Caki2 (cell line): ENCODE results near the gene LTBR. TPM values are rescaled to one million over a fixed set of nuclear protein-coding genes. Genes with fewer than 3 reads are reported as not detected.

Experiments
- DNase-seq: peaks from one replicate; pipeline ENCODE4 v3.0.0-alpha.2; 2015; ENCODE audit warnings: low read depth
- in situ Hi-C: cut with HindIII; loops from 2 replicates; pipeline ENCODE4 v1.10.0; 2016; ENCODE audit warnings: low sequenced_read_pairs, low pct_unique_long_range_greater_than_20kb, mixed read lengths
- total RNA-seq: library from RNA; depleted of rRNA; stranded (reverse); fragments of >200 nt; shearing (Covaris generic); gene quantifications from 2 replicates; pipeline ENCODE4 v1.2.3, GENCODE V29; 2014; ENCODE audit warnings: low replicate concordance

LTBR gene
- total RNA-seq, 1 experiment from 2014 or later, result 136 TPM

DNA sequence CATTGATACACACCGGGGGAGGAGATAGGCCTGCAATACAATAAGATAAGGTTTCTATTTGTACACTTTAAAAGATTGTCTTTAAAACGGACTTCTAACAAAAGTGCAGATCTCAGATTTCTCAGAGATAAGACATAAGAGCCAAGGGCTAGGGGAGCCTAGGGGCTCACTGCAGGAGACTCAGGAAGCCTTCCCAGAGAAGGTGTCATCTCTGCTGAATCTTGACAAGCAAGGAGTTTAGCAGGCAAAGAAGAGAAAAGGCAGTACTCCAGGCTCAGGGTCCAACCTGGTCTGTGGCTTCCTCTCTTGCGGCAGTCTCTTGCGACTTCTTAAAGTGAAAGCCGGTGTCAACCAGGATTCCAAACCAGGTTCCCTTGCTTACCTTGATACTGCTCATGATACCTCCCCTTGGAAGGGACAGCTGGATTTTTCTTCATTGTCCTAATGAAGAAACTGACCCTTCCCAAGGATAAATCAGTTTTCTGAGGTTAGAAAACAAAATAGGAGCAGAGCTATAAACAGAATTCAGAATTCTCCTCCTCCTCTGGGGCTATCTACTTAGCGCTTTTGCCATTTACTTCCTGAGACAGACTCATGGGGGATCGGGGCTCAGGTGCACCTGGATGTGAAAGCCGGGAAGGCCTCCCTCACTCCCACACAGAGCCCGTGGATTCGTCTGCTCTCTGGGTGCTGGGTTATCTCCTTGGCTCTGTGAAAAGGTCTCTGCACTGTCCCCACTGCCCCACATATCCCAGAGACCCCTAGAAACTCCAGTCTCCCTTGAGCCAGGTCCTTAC, 6.9 kb upstream of the LTBR start:
- in situ Hi-C loops, result no loop called here
- DNase-seq, result no peak

DNA sequence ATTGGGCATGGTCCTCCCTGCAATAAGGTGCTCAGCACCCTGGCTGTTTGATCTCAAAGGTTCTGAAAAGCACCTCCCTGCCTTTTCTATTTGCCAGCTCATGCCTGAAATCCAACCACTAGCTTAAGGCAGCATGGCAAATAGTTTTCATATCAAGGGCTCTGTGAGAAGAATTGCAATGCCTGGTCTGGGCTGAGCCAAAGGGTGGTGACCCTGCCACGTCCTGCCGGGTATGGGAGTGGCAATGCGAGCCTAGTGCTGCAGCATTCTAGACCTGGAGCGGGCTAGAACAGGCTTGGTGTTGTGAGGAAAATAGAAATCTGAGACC, 6.3 kb upstream of the LTBR start:
- in situ Hi-C loops, result no loop called here
- DNase-seq, result peak; percentile 35

DNA sequence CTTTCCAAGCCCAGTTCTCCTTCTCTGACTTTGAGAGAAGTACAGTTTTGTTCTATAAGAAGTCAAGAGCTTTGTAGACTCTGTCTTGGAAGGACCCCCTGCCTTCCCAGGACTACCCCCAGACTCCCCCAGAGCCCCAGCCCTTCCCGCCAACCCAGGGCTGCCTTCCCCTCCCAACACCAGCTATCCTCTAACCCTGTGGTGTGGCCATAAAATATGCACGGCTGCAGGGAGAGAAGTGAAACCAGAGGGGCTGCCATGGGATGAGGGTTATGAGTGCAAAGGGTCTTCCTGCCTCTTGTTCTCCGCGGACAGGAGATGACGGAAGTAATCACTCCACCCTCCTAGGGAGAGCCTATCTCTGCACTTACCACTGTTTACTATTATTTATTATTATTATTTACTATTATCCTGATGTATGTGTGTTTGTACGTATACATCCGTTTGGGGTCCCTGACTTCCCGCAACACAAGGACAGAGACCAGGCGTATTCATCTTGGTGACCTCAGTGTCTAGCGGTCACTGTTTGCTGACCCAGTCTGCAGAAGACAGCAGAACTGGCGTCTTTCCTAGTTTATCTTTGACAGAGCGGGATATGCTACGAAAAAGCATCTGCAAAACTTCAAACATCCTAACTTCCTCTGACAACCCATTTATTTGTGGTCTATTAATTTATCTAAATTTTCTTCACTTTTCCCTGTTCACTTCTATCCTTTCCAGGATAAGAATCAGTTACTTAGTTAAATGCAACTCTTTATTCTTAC, 5.1 kb upstream of the LTBR start:
- in situ Hi-C loops, result no loop called here
- no peak for DNase-seq

DNA sequence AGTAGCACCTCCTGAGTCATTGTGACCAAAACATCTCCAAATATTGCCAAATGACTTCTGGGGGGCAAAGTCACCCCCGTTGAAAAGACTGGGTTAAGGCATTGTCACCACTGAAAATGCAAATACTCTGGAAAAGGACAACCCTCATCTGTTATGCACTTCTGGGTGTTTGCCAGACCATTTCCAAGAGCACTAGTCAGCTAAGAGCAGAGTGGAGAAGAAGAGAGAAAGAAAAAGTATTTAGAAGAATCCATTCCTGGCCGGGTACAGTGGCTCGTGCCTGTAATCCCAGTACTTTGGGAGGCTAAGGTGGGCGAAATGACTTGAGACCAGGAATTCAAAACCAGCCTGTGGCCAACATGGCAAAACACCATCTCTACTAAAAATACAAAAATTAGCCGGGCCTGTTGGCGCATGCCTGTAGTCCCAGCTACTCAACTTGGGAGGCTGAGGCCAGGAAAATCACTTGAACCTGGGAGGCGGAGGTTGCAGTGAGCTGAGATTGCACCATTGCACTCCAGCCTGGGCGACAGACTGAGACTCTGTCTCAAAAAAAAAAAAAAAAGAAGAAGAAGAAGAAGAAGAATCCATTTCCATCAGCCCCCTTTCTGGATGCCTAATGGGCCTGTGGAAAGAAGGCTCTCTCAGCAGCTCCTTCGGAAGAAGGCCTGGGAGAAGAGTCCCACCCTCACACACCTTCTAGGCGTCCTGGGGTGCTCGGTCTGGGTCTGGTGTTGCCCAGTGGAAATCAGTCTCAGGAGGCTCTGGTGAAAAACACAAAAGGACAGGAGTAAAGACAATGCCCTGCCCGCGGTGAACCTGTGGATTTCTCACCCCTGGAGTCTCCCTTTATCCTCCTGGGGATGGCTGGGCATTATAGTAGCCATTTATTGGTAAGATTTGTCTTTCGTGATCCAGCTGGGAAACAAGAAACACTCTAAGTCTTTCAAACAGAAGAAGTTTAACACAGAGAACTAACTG, 3.5 kb upstream of the LTBR start:
- no peak for DNase-seq
- in situ Hi-C loops, result no loop called here

DNA sequence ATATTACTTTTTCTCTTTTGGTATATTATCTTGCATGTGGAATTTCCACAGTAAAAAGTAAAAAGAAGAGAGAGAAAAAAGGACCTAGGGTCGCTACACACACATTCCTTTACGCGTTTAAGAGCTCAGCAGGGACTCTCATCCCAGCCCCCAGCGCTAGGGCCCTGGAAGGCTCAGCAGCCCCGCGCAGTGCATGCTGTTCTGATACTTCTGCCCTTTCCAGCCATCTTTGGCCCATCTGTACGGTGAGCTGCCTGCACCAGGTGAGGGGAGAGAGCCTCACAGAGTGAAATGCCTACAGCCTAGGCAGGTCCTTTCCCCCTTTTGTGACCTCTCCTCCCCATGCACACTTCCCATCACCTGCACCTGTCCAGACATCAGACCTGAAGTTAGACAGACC, 1.6 kb upstream of the LTBR start:
- in situ Hi-C loops, result no loop called here

DNA sequence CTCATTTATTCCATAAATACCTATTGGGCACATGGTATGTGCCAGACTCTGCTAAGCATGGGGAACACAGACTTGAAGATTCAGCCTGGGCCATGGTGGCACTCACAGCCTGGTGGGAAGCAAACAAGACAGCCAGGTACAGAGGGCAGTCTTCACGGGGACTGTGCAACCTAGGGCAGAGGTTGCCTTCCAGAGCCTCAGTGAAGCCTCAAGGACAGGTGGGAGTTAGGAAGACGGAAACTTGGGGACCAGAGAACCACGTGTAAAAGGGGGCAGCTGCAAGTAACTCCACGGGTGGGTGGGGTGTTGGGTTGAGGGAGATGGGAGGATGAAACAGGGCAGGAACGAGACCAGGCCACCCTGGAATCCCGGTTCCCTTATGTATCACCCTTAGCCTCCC, 980 bp upstream of the LTBR start:
- in situ Hi-C loops, result no loop called here
- DNase-seq, result no peak

More for the DNA sequence above, 1.6 kb upstream of the LTBR start:
- DNase-seq, result no peak

DNA sequence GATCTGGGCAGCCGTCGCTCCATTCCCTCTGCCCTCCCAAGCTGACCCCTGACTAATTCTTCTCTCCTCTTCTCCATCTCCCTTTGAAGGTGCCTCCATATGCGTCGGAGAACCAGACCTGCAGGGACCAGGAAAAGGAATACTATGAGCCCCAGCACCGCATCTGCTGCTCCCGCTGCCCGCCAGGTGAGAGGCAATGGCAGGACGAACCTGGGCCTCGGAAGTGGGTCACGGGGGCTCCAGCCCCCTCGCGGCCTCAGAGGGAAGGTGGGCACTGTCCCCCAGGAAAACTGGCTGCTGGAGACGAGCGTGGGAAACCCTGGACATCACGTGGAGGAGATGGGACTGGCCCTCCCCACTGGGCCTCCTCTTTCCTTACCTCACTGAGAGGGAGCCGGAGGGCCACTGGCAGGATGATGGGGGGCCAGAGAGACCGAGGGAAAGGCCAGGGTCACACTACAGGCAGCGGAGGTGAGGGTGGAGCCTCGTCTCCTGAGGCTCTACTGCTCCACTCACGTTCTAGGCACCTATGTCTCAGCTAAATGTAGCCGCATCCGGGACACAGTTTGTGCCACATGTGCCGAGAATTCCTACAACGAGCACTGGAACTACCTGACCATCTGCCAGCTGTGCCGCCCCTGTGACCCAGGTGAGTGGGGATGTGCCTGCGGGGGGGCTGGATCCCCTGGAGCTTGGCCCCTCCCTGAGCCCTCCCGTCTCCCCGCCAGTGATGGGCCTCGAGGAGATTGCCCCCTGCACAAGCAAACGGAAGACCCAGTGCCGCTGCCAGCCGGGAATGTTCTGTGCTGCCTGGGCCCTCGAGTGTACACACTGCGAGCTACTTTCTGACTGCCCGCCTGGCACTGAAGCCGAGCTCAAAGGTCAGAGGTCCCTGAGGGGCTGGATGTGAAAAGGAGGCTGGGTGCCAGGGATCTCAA, 806 bp downstream of the LTBR start:
- no peak for DNase-seq
- in situ Hi-C loops, result no loop called here

DNA sequence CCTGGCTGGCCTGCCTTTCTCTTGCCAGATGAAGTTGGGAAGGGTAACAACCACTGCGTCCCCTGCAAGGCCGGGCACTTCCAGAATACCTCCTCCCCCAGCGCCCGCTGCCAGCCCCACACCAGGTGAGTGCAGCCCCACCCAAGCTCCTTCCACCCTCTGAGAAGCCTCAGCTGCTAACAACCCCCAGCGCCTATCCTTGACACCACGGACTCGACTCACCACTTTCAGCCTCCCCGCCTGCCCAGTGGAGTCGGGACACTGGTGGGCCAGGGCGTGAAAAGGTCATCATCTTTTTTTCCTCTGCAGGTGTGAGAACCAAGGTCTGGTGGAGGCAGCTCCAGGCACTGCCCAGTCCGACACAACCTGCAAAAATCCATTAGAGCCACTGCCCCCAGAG, 2.1 kb downstream of the LTBR start:
- in situ Hi-C loops, result no loop called here
- no peak for DNase-seq

DNA sequence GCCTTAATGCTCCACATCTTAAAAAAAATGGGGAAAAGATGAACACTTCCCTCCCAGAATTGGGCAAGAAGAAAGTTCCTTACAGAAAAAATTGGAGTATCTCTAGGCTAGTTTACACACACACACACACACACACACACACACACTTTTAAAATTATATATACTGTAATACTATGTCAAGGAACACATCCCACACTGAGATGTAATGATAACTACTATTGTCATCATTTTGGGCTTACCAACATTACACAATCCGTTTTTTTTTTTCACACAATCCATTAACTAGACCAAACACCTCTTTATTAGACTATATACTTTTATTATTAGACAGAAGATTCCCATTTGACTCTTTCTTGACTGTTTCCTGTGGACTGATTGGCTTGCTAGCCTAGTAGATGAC, 2.5 kb downstream of the LTBR start:
- in situ Hi-C loops, result no loop called here
- no peak for DNase-seq

DNA sequence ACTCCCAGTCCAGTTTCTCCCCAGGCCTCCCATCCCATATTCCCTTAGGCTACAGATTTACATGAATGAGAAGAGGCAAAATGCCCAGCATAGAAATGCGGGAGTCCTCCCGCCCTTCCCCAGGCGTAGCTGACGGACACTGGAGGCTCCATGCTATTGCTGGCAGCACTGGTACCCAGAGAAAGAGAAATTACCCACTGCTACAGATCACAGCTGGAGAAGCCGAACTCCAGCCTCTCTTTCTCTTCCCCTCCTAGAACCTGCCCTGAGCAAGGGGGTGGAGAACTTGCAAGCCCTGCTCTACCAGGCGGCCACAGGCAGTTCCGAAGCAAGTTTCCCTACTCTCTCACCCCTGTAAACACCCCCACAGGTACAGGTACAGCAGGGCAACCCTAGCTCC, 3.6 kb downstream of the LTBR start:
- DNase-seq, result no peak
- in situ Hi-C loops, result no loop called here

DNA sequence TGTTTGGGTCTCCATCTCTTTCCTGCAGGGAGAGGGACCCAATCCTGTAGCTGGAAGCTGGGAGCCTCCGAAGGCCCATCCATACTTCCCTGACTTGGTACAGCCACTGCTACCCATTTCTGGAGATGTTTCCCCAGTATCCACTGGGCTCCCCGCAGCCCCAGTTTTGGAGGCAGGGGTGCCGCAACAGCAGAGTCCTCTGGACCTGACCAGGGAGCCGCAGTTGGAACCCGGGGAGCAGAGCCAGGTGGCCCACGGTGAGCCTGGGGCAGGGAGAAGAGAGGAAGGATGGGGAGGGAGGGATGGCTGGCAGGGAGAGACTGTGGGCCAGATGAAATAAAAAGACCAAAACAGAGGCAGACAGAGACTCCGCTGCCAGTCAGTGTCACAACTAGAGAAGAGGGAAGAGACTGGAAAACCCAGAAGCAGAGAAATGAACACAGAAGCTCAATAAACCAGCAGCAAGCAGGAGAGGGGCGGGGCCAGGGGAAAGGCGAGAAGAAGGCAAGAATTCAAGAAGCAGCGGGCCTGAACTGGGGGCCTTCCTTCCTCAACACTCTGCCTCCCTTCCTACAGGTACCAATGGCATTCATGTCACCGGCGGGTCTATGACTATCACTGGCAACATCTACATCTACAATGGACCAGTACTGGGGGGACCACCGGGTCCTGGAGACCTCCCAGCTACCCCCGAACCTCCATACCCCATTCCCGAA, 6.3 kb downstream of the LTBR start:
- DNase-seq, result no peak
- in situ Hi-C loops, result no loop called here

DNA sequence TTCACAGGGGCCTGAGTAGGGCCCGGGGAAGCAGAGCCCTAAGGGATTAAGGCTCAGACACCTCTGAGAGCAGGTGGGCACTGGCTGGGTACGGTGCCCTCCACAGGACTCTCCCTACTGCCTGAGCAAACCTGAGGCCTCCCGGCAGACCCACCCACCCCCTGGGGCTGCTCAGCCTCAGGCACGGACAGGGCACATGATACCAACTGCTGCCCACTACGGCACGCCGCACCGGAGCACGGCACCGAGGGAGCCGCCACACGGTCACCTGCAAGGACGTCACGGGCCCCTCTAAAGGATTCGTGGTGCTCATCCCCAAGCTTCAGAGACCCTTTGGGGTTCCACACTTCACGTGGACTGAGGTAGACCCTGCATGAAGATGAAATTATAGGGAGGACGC, 7.1 kb downstream of the LTBR start:
- DNase-seq, result no peak
- in situ Hi-C loops, result no loop called here

DNA sequence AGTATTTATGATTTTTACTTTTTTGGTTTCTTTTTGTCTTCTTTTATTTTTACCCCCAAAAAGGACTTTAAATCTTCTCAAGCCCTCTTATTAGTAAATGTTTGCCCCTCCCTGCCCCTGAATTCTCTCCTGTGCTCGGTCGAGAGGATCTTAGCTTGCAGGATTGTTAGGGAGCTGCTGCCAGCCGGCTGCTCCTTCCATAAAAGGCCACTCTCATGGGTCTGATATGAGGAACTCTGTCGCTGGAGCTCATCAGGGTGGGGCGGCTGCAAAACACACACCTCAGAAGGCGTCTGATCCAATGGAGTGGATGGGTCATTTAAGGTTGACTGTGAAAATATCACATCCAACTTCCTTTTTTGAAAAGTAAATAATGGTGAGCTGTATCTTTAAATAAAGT, 8.5 kb downstream of the LTBR start:
- DNase-seq, result no peak
- in situ Hi-C loops, result no loop called here

DNA sequence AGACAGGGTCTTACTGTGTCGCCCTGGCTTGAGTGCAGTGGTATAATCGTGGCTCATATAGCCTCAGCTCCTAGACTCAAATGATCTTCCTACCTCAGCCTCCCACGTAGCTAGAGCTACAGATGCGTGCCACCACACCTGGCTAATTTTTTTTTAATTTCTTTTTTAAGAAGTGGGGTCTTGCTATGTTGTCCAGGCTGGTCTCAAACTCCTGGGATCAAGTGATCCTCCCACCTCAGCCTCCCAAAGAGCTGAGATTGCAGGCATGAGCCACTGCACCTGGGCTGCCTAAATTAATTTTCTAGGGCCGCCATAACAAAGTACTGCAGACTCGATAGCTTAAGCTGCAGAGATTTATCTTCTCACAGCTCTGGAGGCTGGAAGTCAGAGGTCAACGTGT, 9.1 kb downstream of the LTBR start:
- in situ Hi-C loops, result no loop called here

DNA sequence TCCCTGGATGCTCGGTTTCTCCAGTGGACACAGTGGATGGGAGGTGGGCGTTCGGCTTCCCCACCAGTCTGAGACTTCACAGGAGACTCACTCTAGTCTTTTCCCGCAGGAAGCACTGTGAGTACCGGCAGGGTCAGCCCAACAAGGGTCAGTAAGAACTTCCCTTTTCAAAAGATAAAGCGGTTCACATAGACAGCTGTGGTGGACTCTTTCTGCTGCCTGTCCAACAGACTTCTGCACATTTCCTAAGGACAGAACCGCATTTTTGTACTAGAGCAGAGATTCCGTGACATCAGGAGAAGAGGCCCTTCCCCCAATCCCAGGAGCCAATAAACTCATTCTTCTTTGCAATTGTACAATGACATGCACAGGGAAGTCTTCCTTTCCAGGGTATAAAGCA, 10.4 kb downstream of the LTBR start:
- in situ Hi-C loops, result no loop called here
- DNase-seq, result no peak

More for the DNA sequence above, 9.1 kb downstream of the LTBR start:
- no peak for DNase-seq

DNA sequence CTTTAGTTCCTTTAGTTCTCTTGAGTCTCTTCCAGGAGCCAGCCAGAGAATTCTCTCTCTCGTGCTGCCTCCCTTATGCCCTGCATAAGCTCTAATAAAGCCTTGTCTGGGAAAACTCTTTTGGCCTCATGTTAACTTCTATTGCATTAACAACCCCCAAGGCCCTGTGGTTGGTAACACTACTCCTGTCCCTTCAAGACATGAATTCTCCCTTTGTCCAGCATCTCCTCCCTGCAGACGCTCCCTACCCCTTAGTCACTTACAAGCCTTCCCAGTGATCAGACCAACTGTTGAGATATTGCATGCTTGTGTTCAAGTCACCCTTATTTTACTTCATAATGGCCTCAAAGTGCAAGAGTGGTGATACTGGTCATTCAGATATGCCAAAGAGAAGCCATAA, 12.1 kb downstream of the LTBR start:
- in situ Hi-C loops, result no loop called here
- DNase-seq, result no peak

DNA sequence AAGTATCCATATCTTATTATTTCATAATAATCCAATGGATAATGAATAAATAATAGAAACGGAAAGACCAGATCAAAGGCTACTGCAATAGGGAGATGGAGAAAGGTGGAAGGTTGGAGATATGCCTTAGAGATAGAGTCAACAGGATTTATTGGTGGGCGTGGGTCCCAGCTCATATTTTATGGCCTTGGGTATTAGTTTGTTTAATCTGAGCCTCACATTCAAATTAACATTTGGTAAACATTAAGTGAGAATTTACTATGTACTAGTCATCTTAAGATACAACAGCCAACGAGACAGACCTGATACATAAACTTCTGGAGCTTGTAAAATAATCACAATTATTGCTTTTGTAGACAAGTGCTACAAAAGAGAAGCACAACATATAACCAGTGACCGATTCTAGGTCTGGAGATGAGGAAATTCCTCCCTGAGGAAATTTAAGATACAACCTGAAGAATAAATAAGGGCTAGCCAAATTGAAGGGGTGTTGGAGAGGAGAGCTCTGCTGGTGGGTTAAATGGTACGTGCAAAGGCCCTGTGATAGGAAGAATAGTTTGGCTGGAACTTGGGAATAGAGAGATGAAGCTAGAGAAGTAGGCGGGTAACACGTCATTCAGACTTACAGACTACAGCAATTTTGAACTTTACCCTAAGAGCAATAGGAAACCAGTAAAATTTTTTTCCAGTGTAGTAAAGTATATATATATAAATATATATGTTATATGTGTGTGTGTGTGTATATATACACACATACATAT, 16.1 kb downstream of the LTBR start:
- DNase-seq, result no peak

More for the DNA sequence above, 16.1 kb downstream of the LTBR start:
- in situ Hi-C loops, result no loop called here
